DND-41 (cell line): Measurements from ENCODE around the gene IL17REL.

Experiments
- CTCF ChIP-seq: IDR thresholded peaks from 2 replicates; pipeline ENCODE4 v1.5.1; 2012; ENCODE audit warnings: borderline replicate concordance, low read length, moderate library complexity, mild to moderate bottlenecking; ENCODE audit not compliant: poor library complexity, severe bottlenecking; ENCODE audit errors: extremely low read depth
- EZH2 ChIP-seq: IDR thresholded peaks from 3 replicates; pipeline ENCODE4 v1.6.1; 2012; ENCODE audit warnings: borderline replicate concordance, low read depth, mild to moderate bottlenecking, moderate library complexity, low read length, inconsistent platforms; ENCODE audit not compliant: severe bottlenecking

GRCh38 chr22:50019316-50019715, 6.8 kb upstream of the IL17REL start:
- TF ChIP-seq CTCF (no peak), EZH2 (no peak)
